AG09309 (cell line): ENCODE results near the gene WDR47.

Experiments
- DNase-seq: peaks from one replicate; pipeline ENCODE4 v3.0.0-alpha.2; 2010; ENCODE audit warnings: low read depth
- H3K4me3 ChIP-seq: 2 replicates; pipeline ENCODE4 v1.5.1; 2011; ENCODE audit warnings: mild to moderate bottlenecking, low read depth, low read length, moderate library complexity; ENCODE audit not compliant: control insufficient read depth
- CTCF ChIP-seq: IDR thresholded peaks from 2 replicates; pipeline ENCODE4 v1.5.1; 2011; ENCODE audit warnings: mild to moderate bottlenecking, low read depth, low read length, inconsistent platforms; ENCODE audit not compliant: insufficient read depth, control insufficient read depth; ENCODE audit errors: missing control alignments

WDR47 gene

GRCh38 chr1:108955881-108956280 is 86.0 kb downstream of the WDR47 start:
- no peak for TF ChIP-seq CTCF
- no peak overlapping the region for H3K4me3 ChIP-seq
- DNase-seq = no peak

GRCh38 chr1:108955111-108955510 is 86.8 kb downstream of the WDR47 start:
- DNase-seq = no peak
- H3K4me3 ChIP-seq = no peak overlapping the region
- no peak for TF ChIP-seq CTCF

GRCh38 chr1:108953452-108953851 is 88.5 kb downstream of the WDR47 start:
- no peak for DNase-seq
- H3K4me3 ChIP-seq = no peak overlapping the region
- no peak for TF ChIP-seq CTCF

GRCh38 chr1:108951242-108951641 is 90.7 kb downstream of the WDR47 start:
- DNase-seq = no peak
- no peak overlapping the region for H3K4me3 ChIP-seq
- TF ChIP-seq CTCF = no peak

GRCh38 chr1:108949044-108949443 is 92.9 kb downstream of the WDR47 start:
- no peak for DNase-seq
- no peak for TF ChIP-seq CTCF
- no peak overlapping the region for H3K4me3 ChIP-seq

- DNase-seq = no peak
- no peak overlapping the region for H3K4me3 ChIP-seq
- TF ChIP-seq CTCF = no peak
These were observed 93.9 kb downstream of the WDR47 start for GRCh38 chr1:108947871-108948525.
